ENCODE measurements around the gene PRSS12.

DNA sequence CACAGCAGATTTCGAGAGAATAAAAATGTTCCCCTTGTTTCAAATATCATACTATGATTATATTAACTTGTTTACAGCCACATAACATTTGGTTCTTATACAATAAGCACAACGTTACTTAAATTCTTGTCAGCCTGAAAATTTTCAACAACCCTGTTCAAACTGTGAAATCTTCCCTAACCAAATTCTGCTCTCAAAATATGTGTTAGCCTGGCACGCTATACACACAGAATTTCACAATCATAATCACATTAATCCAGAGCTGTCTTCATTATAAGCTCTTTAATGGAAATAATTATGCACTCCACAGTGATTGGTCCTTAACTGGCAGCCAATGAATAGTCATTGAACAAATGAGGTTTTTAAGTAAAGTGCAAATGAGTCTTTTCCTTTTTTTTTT is 7.3 kb upstream of the PRSS12 start:
- TF ChIP-seq, protein P1, sequence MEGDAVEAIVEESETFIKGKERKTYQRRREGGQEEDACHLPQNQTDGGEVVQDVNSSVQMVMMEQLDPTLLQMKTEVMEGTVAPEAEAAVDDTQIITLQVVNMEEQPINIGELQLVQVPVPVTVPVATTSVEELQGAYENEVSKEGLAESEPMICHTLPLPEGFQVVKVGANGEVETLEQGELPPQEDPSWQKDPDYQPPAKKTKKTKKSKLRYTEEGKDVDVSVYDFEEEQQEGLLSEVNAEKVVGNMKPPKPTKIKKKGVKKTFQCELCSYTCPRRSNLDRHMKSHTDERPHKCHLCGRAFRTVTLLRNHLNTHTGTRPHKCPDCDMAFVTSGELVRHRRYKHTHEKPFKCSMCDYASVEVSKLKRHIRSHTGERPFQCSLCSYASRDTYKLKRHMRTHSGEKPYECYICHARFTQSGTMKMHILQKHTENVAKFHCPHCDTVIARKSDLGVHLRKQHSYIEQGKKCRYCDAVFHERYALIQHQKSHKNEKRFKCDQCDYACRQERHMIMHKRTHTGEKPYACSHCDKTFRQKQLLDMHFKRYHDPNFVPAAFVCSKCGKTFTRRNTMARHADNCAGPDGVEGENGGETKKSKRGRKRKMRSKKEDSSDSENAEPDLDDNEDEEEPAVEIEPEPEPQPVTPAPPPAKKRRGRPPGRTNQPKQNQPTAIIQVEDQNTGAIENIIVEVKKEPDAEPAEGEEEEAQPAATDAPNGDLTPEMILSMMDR (IDR thresholded peaks at IDR 0.05): no peak
- TF ChIP-seq POLR2A (IDR thresholded peaks at IDR 0.05) (no peak), POLR2AphosphoS5 (IDR thresholded peaks at IDR 0.05; ENCODE audit: insufficient read depth in 1 of 2, low read depth in 1 of 2) (no peak)

All from vagina (tissue), 2 donors.